Fibroblast of upper back skin (primary cell): ENCODE measurements around the gene LHX2.

Experiments
- DNase-seq: peaks from one replicate; pipeline ENCODE4 v3.0.0-alpha.2; 2013

The LHX2 gene

GRCh38 chr9:124068251-124068650, 56.7 kb downstream of the LHX2 start:
- no peak for DNase-seq

GRCh38 chr9:124074746-124075145, 63.2 kb downstream of the LHX2 start:
- DNase-seq = no peak

GRCh38 chr9:124075761-124076160, 64.2 kb downstream of the LHX2 start:
- DNase-seq = no peak

- DNase-seq = no peak
Measured at GRCh38 chr9:124077915-124078572, 66.5 kb downstream of the LHX2 start.

GRCh38 chr9:124078641-124079040, 67.1 kb downstream of the LHX2 start:
- DNase-seq = peak; percentile 55

GRCh38 chr9:124079176-124079925, 67.8 kb downstream of the LHX2 start:
- peak; percentile 78 for DNase-seq

- DNase-seq = no peak
Measured at GRCh38 chr9:124082622-124083021, 71.1 kb downstream of the LHX2 start.
